Caco-2 (cell line): Measurements from ENCODE around the gene CDHR5. TPM values are rescaled to one million over a fixed set of nuclear protein-coding genes. Genes with fewer than 3 reads are reported as not detected.

Experiments used
- BruUV-seq: library from RNA; stranded (reverse); fragments of 400-500 nt; replicated peaks from 2 replicates; lab custom pipeline; 2021; lab: Mats Ljungman, UMichigan
- CTCF ChIA-PET: fragments of 300-600 bp; sonication (Branson Sonifier 250); formaldehyde crosslinking; loops from one replicate; lab custom pipeline; 2022; ENCODE audit warnings: antibody characterized with exemption; lab: Charles Lee
- POLR2A ChIA-PET: fragments of 300-600 bp; sonication (Branson Sonifier 250); formaldehyde crosslinking; loops from one replicate; lab custom pipeline; 2022; ENCODE audit warnings: antibody characterized with exemption; lab: Charles Lee
- DNase-seq, 2 experiments: peaks; one replicate each; pipeline versions ENCODE4 v3.0.0 to v3.0.0-alpha.2; 2020 to 2022
- H3K27me3 ChIP-seq: replicated peaks from 2 replicates; pipeline ENCODE4 v1.6.0; 2011; ENCODE audit warnings: low read length; ENCODE audit not compliant: control insufficient read depth, insufficient read depth
- H3K36me3 ChIP-seq: 2 replicates; pipeline ENCODE4 v1.5.1; 2011; ENCODE audit warnings: low read length; ENCODE audit not compliant: control insufficient read depth, insufficient read depth
- H3K4me1 ChIP-seq: fragments of 250-450 bp; sonication (Bioruptor Pico); 2 replicates; pipeline ENCODE4 v1.5.1; 2020; ENCODE audit warnings: mild to moderate bottlenecking
- H3K4me3 ChIP-seq: 2 replicates; pipeline ENCODE4 v1.5.1; 2011; ENCODE audit warnings: low read depth, mild to moderate bottlenecking, control low read depth, low read length
- H3K9me3 ChIP-seq: fragments of 250-450 bp; sonication (Bioruptor Pico); 2 replicates; pipeline ENCODE4 v1.5.1; 2020; ENCODE audit warnings: mild to moderate bottlenecking, moderate library complexity
- H3K27ac Mint-ChIP-seq: one replicate; pipeline ENCODE4 v1.8.0; 2022; ENCODE audit warnings: mixed read lengths; ENCODE audit not compliant: unreplicated experiment
- H3K27me3 Mint-ChIP-seq: one replicate; pipeline ENCODE4 v1.8.0; 2022; ENCODE audit warnings: mixed read lengths; ENCODE audit not compliant: insufficient read depth, unreplicated experiment
- H3K36me3 Mint-ChIP-seq: one replicate; pipeline ENCODE4 v1.8.0; 2022; ENCODE audit warnings: mild to moderate bottlenecking, mixed read lengths; ENCODE audit not compliant: insufficient read depth, unreplicated experiment
- H3K4me1 Mint-ChIP-seq: one replicate; pipeline ENCODE4 v1.8.0; 2022; ENCODE audit warnings: low read depth, mixed read lengths; ENCODE audit not compliant: unreplicated experiment
- H3K4me3 Mint-ChIP-seq: one replicate; pipeline ENCODE4 v1.8.0; 2022; ENCODE audit warnings: mild to moderate bottlenecking, moderate library complexity, mixed read lengths; ENCODE audit not compliant: unreplicated experiment
- H3K9me3 Mint-ChIP-seq: one replicate; pipeline ENCODE4 v1.8.0; 2022; ENCODE audit warnings: mixed read lengths; ENCODE audit not compliant: unreplicated experiment
- intact Hi-C: fragments of 100-400 bp; cut with micrococcal nuclease; formaldehyde crosslinking; loops from one replicate; pipeline ENCODE4 v1.10.0; 2022; ENCODE audit not compliant: unreplicated experiment
- total RNA-seq: library from RNA; stranded (reverse); gene quantifications from 2 replicates; pipeline ENCODE4 v1.2.3, GENCODE V29; 2022
- TF ChIP-seq, protein P1 (sequence below), 2 experiments: fragments of 200-600 bp in 1 of 2; IDR thresholded peaks; 1 replicate in 1 of 2; 2 replicates in 1 of 2; pipeline versions ENCODE4 v1.5.1 to v1.8.0; 2011 to 2022; ENCODE audit warnings: antibody characterized with exemption in 1 of 2, control low read depth in 1 of 2, inconsistent platforms in 1 of 2, low read depth in 1 of 2, low read length in 1 of 2, mild to moderate bottlenecking in 1 of 2, moderate library complexity in 1 of 2; ENCODE audit not compliant: insufficient read depth in 1 of 2, severe bottlenecking in 1 of 2, unreplicated experiment in 1 of 2

The CDHR5 gene
- total RNA-seq, 1 experiment from 2014 or later: 42.0 TPM

DNA sequence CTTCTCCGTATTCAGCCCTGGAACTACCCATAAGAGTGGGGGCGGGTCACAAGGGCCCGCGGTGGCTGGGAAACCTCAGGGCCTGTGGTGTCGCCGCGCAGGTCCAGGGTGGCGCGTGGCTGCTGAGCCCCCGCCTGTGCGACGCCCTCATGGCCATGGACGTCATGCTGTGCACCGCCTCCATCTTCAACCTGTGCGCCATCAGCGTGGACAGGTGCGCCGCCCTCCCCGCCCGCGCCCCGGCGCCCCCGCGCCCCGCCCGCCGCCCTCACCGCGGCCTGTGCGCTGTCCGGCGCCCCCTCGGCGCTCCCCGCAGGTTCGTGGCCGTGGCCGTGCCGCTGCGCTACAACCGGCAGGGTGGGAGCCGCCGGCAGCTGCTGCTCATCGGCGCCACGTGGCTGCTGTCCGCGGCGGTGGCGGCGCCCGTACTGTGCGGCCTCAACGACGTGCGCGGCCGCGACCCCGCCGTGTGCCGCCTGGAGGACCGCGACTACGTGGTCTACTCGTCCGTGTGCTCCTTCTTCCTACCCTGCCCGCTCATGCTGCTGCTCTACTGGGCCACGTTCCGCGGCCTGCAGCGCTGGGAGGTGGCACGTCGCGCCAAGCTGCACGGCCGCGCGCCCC lies 14.7 kb upstream of the CDHR5 start:
- TF ChIP-seq, protein P1, sequence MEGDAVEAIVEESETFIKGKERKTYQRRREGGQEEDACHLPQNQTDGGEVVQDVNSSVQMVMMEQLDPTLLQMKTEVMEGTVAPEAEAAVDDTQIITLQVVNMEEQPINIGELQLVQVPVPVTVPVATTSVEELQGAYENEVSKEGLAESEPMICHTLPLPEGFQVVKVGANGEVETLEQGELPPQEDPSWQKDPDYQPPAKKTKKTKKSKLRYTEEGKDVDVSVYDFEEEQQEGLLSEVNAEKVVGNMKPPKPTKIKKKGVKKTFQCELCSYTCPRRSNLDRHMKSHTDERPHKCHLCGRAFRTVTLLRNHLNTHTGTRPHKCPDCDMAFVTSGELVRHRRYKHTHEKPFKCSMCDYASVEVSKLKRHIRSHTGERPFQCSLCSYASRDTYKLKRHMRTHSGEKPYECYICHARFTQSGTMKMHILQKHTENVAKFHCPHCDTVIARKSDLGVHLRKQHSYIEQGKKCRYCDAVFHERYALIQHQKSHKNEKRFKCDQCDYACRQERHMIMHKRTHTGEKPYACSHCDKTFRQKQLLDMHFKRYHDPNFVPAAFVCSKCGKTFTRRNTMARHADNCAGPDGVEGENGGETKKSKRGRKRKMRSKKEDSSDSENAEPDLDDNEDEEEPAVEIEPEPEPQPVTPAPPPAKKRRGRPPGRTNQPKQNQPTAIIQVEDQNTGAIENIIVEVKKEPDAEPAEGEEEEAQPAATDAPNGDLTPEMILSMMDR (IDR thresholded peaks at IDR 0.05; ENCODE audit: insufficient read depth in 1 of 2, low read depth in 1 of 2, low read length in 1 of 2, severe bottlenecking in 1 of 2, unreplicated experiment in 1 of 2): no peak
- no peak overlapping the region for H3K4me3 Mint-ChIP-seq
- no peak for DNase-seq
- H3K36me3 Mint-ChIP-seq: peaks cover 54% of the 10 kb centered on the region
- ChIA-PET POLR2A (no interaction called here), CTCF (interaction anchor here (0.8 kb wide), 1 partner anchor 55 kb away, joined by 3 read pairs; no protein-coding TSS in a partner anchor)
- Histone ChIP-seq H3K27me3 (no peaks in the 10 kb centered on the region), H3K4me3 (no peak overlapping the region), H3K4me1 (no peaks in the 10 kb centered on the region), H3K36me3 (no peaks in the 10 kb centered on the region; the same call in 1 of the 2 replicates), H3K9me3 (no peaks in the 10 kb centered on the region)
- H3K27ac Mint-ChIP-seq: no peak overlapping the region
- no TSS peak for BruUV-seq
- H3K27me3 Mint-ChIP-seq: no peaks in the 10 kb centered on the region
- intact Hi-C loops: no loop called here
- H3K9me3 Mint-ChIP-seq: no peaks in the 10 kb centered on the region
- no peaks in the 10 kb centered on the region for H3K4me1 Mint-ChIP-seq

DNA sequence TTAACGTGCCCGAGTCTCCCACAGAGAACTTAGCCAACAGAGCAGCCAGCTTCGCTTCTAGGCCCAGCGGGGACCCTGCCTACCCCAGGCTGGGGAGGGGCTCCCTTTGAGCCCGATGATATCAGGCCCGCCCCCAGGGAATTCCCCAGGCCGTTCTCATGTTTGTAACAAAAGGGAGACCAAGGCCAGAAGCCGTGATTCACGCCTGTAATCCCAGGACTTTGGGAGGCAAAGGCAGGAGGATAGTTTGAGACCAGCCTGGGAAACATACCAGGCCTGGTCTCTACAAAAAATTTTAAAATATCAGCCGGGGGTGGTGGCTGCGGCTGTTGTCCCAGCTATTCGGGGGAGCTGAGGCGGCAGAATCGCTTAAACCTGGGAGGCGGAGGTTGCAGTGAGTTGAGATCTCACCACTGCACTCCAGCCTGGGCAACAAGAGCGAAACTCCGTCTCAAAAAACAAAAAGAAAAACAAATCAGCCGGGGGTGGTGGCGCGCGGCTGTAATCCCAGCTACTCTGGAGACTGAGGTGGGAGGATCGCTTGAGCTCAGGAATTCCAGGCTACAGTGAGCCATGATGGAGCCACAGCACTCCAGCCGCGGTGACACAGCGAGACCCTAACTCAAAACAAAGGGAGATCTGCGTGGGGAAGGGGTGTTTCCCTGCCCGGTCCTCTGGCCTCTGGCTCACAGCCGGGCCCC lies 14.0 kb upstream of the CDHR5 start:
- H3K27me3 Mint-ChIP-seq: no peaks in the 10 kb centered on the region

More for the DNA sequence above, 14.0 kb upstream of the CDHR5 start:
- no peak overlapping the region for H3K4me3 ChIP-seq
- CTCF ChIA-PET: interaction anchor here (0.8 kb wide), 1 partner anchor 56 kb away, joined by 3 read pairs; no protein-coding TSS in a partner anchor
- Mint-ChIP-seq H3K27ac (no peak overlapping the region), H3K9me3 (no peaks in the 10 kb centered on the region), H3K4me3 (no peak overlapping the region), H3K36me3 (peaks cover 49% of the 10 kb centered on the region), H3K4me1 (no peaks in the 10 kb centered on the region)
- no TSS peak for BruUV-seq
- no peak for DNase-seq
- H3K36me3 ChIP-seq: no peaks in the 10 kb centered on the region
- H3K9me3 ChIP-seq: no peaks in the 10 kb centered on the region
- H3K27me3 ChIP-seq: no peaks in the 10 kb centered on the region
- intact Hi-C loops: no loop called here
- H3K4me1 ChIP-seq: no peaks in the 10 kb centered on the region
- TF ChIP-seq, protein P1 (IDR thresholded peaks at IDR 0.05; ENCODE audit: insufficient read depth in 1 of 2, low read depth in 1 of 2, low read length in 1 of 2, severe bottlenecking in 1 of 2, unreplicated experiment in 1 of 2): no peak
- POLR2A ChIA-PET: no interaction called here
